Lower leg skin (tissue), 4 donors: ENCODE results near the gene GRAMD4. TPM values are rescaled to one million over a fixed set of nuclear protein-coding genes. Genes with fewer than 3 reads are reported as not detected.

Experiments used
- DNase-seq, 2 donors: peaks; one replicate each; pipeline ENCODE4 v3.0.0-alpha.2; 2019; ENCODE audit warnings: low spot score in 2 of 2
- H3K4me3 ChIP-seq: fragments of 200-600 bp; sonication (generic); 2 replicates; pipeline ENCODE4 v1.5.1; 2017; ENCODE audit warnings: mild to moderate bottlenecking, low read depth; ENCODE audit not compliant: poor library complexity, severe bottlenecking
- POLR2A ChIP-seq, 2 donors: fragments of 450-650 bp; IDR thresholded peaks; one replicate each; pipeline ENCODE4 v1.6.1; 2016 to 2017; ENCODE audit warnings: antibody characterized with exemption in 2 of 2, mild to moderate bottlenecking in 1 of 2, moderate library complexity in 1 of 2
- WGBS, 2 donors: methylation state at CpG; one replicate each; pipeline ENCODE4 v1.1.5; 2018; 5-methylcytosine and 5-hydroxymethylcytosine counted together
- intact Hi-C: fragments of 100-400 bp; cut with DNase I; formaldehyde crosslinking; loops from one replicate; pipeline ENCODE4 v1.15.0; 2023; ENCODE audit warnings: low total_unique reads
- total RNA-seq, 4 donors: library from RNA; depleted of rRNA; stranded (reverse); fragments of >200 nt; gene quantifications; one replicate each; pipeline ENCODE4 v1.1.0, GENCODE V29; 2016
- TF ChIP-seq, protein P1 (sequence below), 3 donors: fragments of 450-650 bp; IDR thresholded peaks; one replicate each; pipeline ENCODE4 v1.5.1; 2016; ENCODE audit warnings: antibody characterized with exemption in 3 of 3, mild to moderate bottlenecking in 3 of 3, moderate library complexity in 2 of 3

The GRAMD4 gene
- total RNA-seq, 4 donors from 2014 or later, result 78.7 to 136 (median 117) TPM

DNA sequence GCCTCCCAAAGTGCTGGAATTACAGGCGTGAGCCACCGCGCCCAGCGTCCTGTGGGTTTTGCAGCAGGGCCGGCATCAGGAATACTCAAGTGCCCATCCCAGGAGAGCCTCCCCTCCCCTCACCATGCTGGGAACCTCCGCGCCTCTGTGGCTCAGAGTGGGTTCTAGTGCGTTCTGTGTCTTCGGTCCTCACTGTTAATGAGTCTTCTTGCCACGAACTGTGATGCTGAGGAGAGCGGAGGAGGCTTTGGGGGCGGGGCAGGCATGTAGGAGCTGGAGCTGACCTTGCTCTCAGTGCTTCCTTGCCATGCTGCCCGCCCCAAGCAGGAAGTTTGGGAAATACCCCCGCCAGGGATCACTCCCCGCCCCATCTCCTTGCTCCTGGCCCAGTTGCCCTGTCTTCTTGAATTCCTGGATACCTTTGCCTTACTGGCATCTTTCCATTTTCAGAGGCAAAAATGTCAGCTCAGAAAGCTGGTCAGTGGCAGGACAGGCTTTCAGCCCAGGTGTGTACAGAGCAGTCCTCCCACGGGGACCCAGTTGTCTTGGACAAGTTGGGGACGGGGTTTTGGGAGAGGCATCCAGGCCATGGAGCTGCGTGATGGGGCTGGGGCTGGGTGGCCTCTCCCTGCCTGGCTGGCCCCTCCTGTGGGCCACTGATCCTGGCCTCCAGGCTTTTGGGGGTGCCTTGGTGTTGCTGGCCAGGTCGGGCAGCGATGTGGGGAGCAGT is 5.1 kb downstream of the GRAMD4 start:
- no peak for DNase-seq
- no peak overlapping the region for H3K4me3 ChIP-seq
- TF ChIP-seq, protein P1, sequence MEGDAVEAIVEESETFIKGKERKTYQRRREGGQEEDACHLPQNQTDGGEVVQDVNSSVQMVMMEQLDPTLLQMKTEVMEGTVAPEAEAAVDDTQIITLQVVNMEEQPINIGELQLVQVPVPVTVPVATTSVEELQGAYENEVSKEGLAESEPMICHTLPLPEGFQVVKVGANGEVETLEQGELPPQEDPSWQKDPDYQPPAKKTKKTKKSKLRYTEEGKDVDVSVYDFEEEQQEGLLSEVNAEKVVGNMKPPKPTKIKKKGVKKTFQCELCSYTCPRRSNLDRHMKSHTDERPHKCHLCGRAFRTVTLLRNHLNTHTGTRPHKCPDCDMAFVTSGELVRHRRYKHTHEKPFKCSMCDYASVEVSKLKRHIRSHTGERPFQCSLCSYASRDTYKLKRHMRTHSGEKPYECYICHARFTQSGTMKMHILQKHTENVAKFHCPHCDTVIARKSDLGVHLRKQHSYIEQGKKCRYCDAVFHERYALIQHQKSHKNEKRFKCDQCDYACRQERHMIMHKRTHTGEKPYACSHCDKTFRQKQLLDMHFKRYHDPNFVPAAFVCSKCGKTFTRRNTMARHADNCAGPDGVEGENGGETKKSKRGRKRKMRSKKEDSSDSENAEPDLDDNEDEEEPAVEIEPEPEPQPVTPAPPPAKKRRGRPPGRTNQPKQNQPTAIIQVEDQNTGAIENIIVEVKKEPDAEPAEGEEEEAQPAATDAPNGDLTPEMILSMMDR (IDR thresholded peaks at IDR 0.05), result no peak
- no peak for TF ChIP-seq POLR2A (IDR thresholded peaks at IDR 0.05)
- 76 to 79% methylated on average over 17 to 19 of the region's 20 CpGs for WGBS, 2 donors
- intact Hi-C loops, result no loop called here

DNA sequence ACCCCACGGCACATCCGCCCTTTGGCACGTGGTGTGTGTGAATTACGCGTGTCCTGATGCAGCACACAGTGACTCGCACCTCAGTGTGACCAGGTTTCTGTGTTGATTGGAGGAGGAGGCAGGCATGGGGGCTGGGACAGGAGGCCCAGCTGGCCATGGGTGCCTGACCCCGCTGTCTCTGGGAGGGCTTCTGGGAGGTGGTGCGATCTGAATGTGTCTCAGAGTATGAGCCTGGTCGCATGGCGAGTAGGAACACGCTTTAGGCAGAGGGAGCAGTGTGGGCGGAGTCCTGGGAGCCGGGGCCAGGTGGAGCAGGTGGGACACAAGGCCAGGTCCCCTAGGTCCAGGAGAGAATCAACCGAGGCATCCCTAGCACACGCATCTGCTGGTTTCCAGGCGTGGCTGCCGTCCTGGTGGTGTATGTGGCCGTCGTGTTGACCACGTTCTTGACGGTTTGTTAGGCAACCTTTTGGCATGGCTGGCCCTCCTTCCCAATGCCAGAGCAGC is 5.7 kb downstream of the GRAMD4 start:
- no peak overlapping the region for H3K4me3 ChIP-seq
- intact Hi-C loops, result no loop called here
- WGBS, 2 donors, result 73 to 83% methylated on average over 15 to 21 of the region's 21 CpGs
- TF ChIP-seq POLR2A (IDR thresholded peaks at IDR 0.05), result no peak
- TF ChIP-seq, protein P1 (IDR thresholded peaks at IDR 0.05), result no peak
- DNase-seq, result no peak

DNA sequence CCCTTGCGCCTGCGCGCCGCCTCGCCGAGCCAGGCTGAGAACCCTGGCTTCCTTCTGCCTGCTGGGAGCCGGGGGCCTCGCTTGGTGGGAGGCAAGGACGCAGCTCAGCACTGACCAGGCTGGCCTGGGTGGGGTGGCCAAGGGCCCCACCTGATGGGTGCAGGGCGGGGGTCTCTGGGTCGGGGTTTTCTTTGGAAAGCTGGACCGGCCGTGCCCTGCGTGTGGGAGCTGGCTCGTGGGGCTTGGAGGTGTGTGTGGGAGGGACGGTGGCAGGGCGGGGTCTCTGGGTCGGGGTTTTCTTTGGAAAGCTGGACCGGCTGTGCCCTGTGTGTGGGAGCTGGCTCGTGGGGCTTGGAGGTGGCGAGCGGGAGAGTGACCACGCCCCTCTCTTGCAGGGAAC is 6.2 kb downstream of the GRAMD4 start:
- DNase-seq, result no peak
- intact Hi-C loops, result no loop called here
- H3K4me3 ChIP-seq, result no peak overlapping the region
- WGBS, 2 donors, result 56 to 81% methylated on average over 20 to 23 of the region's 23 CpGs
- TF ChIP-seq POLR2A (IDR thresholded peaks at IDR 0.05), result no peak
- TF ChIP-seq, protein P1 (IDR thresholded peaks at IDR 0.05), result no peak

DNA sequence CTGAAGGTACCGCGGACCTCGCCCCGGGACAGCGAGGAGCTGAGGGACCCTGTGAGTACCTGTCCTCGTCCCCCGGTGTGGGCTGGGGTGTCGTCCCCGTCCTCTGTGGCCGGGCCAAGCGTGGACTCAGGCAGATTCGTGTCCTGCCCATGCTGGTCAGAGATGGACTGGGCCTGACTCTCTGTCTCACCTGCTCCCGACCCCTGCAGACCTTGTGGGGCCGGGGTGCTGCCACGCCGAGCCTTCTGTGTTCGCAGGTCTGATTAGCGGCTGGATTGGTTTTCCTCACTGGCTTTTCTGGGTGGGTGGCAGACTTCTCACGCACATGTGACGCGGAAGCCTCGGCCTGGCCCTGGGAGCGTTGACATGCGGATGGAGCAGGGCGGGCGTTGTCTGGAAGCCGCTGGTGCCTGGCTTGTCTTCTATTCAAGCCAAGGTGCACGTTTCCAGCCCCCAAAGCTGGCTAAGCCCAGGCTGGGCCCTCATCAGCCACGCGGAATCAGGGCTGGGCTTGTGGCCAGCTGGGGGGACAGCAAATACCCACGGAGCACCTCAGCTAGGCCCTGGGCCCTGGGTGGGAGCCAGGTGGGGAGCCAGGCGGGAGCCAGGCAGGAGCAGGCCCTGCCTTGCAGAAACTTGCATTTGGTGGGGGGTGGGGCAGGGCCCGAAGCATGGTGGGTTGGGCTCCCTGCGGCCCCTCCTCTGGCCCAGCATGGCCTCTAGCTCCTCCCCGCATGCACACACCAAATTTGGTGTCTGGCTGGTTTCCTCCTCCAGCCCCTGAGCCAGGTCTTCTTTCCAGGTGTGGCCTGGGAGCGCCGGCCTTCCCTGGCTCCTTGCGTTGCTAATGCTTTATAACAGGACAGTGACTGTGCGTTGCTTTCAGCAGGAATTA is 7.0 kb downstream of the GRAMD4 start:
- DNase-seq, result peak in 1 of 2 donors; percentile 62
- intact Hi-C loops, result no loop called here
- TF ChIP-seq, protein P1 (IDR thresholded peaks at IDR 0.05), result no peak
- no peak for TF ChIP-seq POLR2A (IDR thresholded peaks at IDR 0.05)
- 71 to 76% methylated on average over 29 to 34 of the region's 39 CpGs for WGBS, 2 donors
- no peak overlapping the region for H3K4me3 ChIP-seq

DNA sequence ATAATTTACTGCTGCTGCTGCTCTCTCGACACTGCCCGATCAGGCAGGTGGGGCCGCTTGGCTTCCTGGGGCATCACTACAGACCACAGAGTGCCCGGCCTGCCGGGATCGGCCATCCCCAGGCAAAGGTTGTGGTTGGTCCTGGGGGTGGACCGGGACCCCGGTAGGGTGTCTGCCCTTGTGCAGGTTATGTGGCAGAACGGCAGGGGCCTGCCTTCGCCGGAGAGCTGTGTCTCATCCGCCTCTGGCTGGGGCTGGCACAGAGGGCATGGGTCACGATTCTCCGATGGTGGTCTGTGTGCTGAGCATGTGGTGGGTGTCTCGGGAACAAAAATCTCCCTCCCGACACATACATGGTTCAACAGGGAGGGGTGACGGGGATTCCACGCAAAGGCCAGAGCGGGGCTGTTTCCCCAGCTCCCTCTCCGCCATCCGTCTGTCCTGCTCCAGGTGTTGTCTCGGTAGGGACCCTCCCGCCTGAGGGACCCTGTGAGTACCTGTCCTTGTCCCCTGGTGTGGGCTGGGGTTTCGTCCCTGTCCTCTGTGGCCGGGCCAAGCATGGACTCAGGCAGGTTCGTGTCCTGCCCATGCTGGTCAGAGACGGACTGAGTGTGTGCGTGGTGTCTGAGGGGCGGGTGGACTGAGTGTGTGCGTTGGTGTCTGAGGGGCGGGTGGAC is 7.8 kb downstream of the GRAMD4 start:
- H3K4me3 ChIP-seq, result no peak overlapping the region
- 77 to 83% methylated on average over 27 to 29 of the region's 31 CpGs for WGBS, 2 donors
- DNase-seq, result no peak
- intact Hi-C loops, result no loop called here
- no peak for TF ChIP-seq POLR2A (IDR thresholded peaks at IDR 0.05)
- TF ChIP-seq, protein P1 (IDR thresholded peaks at IDR 0.05), result no peak
